ENCODE results near the gene NIPA2.

GRCh38 chr15:22850055-22850454 is 11.6 kb downstream of the NIPA2 start:
- no peak for TF ChIP-seq GATA3 (IDR thresholded peaks at IDR 0.05; ENCODE audit: low read depth, low read length)
- TF ChIP-seq GATA2 (IDR thresholded peaks at IDR 0.05; ENCODE audit: low read depth, low read length) = no peak

Measured in SH-SY5Y (cell line).